ENCODE results near the gene APP. TPM values are rescaled to one million over a fixed set of nuclear protein-coding genes. Genes with fewer than 3 reads are reported as not detected.

Gene APP
- polyA plus RNA-seq, 1 experiment, result 964 TPM

DNA sequence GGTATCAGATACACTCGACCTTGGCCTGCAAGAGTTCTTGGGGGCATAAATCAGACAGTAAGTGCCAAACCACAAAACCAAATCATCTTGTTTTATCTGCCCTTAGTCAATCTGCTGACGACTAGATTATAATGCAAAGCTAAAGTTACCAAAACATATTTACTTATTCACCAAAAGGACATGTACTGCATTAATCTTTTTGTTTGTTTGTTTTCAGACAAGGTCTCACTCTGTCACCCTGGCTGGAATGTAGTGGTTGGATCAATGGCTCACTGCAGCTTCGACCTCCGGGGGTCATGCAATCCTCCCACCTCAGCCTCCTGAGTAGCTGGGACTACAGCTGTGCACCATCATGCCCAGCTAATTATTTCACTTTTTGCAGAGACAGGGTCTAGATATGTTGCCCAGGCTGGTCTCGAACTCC, 114.7 kb downstream of the APP start:
- ChIA-PET CTCF (no interaction called here), POLR2A (interaction anchor here (0.7 kb wide), 1 partner anchor 15 kb away, joined by 4 read pairs; no protein-coding TSS in a partner anchor)
- Histone ChIP-seq H3K4me3 (ENCODE audit: low read depth, low read length) (no peak overlapping the region), H3K36me3 (ENCODE audit: control insufficient read depth, insufficient read depth, low read length) (peaks cover 2% of the 10 kb centered on the region; the same call in 1 of the 2 replicates), H3K27me3 (ENCODE audit: control insufficient read depth, insufficient read depth, low read length) (no peaks in the 10 kb centered on the region)
- no peak for DNase-seq (ENCODE audit: low read depth)
- TF ChIP-seq, protein P1, sequence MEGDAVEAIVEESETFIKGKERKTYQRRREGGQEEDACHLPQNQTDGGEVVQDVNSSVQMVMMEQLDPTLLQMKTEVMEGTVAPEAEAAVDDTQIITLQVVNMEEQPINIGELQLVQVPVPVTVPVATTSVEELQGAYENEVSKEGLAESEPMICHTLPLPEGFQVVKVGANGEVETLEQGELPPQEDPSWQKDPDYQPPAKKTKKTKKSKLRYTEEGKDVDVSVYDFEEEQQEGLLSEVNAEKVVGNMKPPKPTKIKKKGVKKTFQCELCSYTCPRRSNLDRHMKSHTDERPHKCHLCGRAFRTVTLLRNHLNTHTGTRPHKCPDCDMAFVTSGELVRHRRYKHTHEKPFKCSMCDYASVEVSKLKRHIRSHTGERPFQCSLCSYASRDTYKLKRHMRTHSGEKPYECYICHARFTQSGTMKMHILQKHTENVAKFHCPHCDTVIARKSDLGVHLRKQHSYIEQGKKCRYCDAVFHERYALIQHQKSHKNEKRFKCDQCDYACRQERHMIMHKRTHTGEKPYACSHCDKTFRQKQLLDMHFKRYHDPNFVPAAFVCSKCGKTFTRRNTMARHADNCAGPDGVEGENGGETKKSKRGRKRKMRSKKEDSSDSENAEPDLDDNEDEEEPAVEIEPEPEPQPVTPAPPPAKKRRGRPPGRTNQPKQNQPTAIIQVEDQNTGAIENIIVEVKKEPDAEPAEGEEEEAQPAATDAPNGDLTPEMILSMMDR (IDR thresholded peaks at IDR 0.05; ENCODE audit: insufficient read depth, low read depth, low read length), result no peak

DNA sequence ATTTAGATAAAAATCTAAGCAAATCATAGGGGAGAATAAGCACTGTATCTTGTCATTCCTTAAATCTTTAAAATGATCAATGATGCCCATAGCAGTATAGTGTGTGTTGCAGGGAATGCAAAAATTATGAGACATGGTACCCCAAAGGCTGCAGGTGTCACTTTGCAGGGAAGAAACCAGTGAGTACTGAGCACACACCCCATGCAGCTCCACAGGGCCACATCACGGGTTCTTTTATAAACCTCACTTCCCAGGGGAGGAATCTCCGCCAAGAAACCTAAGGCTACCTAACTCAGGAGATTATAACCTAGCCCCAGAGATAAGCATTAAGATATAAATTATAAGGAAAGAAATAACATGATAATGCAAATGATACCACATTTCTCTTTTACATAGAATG, 115.6 kb downstream of the APP start:
- ChIA-PET CTCF (interaction anchor here (0.6 kb wide), 1 partner anchor 963 kb away, joined by 3 read pairs; no protein-coding TSS in a partner anchor), POLR2A (no interaction called here)
- peaks cover 2% of the 10 kb centered on the region for H3K36me3 ChIP-seq (ENCODE audit: control insufficient read depth, insufficient read depth, low read length)
- H3K27me3 ChIP-seq (ENCODE audit: control insufficient read depth, insufficient read depth, low read length), result no peaks in the 10 kb centered on the region
- no peak overlapping the region for H3K4me3 ChIP-seq (ENCODE audit: low read depth, low read length)
- DNase-seq (ENCODE audit: low read depth), result no peak
- TF ChIP-seq, protein P1 (IDR thresholded peaks at IDR 0.05; ENCODE audit: insufficient read depth, low read depth, low read length), result no peak

DNA sequence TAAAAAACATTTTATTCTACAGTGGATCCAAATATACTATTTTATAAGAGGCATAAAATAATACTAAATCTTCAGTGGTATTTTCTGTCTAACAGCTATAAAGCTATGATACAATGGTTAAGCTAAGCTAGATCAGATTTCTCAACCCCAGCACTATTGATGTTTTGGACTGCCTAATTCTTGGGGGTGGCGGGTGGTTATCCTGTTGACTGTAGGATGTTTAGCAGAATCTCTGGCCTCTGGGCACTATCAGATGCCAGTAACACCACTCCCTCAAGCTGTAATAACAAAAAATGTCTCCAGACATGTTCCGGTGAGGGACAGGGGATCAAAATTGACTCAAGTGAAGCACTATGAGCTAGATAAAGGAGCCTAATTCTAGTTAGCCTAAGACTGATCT, 118.5 kb downstream of the APP start:
- H3K4me3 ChIP-seq (ENCODE audit: low read depth, low read length), result no peak overlapping the region
- ChIA-PET CTCF (no interaction called here), POLR2A (no interaction called here)
- peaks cover 2% of the 10 kb centered on the region for H3K36me3 ChIP-seq (ENCODE audit: control insufficient read depth, insufficient read depth, low read length)
- TF ChIP-seq, protein P1 (IDR thresholded peaks at IDR 0.05; ENCODE audit: insufficient read depth, low read depth, low read length), result no peak
- no peaks in the 10 kb centered on the region for H3K27me3 ChIP-seq (ENCODE audit: control insufficient read depth, insufficient read depth, low read length)
- no peak for DNase-seq (ENCODE audit: low read depth)

DNA sequence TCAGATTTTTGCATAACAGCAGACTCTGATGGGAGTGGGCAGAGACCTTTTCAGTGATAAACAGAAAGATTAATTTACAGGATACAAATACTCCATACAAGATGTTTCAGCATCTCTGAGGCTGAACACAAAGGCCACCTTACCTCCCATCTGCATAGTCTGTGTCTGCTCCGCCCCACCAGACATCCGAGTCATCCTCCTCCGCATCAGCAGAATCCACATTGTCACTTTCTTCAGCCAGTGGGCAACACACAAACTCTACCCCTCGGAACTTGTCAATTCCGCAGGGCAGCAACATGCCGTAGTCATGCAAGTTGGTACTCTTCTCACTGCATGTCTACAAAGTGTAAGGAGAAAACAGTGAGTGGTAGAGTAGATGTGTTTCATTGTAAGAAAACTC, 119.7 kb downstream of the APP start:
- POLR2A ChIA-PET, result no interaction called here
- CTCF ChIA-PET, result no interaction called here
- no peak for DNase-seq (ENCODE audit: low read depth)
- TF ChIP-seq, protein P1 (IDR thresholded peaks at IDR 0.05; ENCODE audit: insufficient read depth, low read depth, low read length), result no peak
- H3K27me3 ChIP-seq (ENCODE audit: control insufficient read depth, insufficient read depth, low read length), result no peaks in the 10 kb centered on the region
- H3K4me3 ChIP-seq (ENCODE audit: low read depth, low read length), result no peak overlapping the region
- peaks cover 5% of the 10 kb centered on the region for H3K36me3 ChIP-seq (ENCODE audit: control insufficient read depth, insufficient read depth, low read length)

DNA sequence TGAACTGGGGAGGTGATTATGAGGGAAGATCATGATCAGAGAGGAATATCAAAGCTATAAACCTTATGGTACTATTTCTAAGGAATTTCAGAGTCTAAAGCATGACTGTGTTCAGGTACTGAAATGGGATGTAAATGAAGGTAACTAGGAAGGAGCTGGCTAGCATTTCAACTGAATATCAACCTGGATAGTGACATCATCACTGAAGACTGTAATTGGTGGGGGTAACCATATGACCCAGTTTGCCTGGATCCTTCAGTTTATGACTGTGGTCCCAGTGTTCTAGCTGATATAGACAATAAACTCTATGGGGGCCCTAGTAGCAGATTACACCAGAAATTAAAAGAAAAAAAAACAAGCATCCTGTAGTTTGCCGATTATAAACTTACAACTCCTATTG, 120.8 kb downstream of the APP start:
- Histone ChIP-seq H3K36me3 (ENCODE audit: control insufficient read depth, insufficient read depth, low read length) (peaks cover 5% of the 10 kb centered on the region), H3K27me3 (ENCODE audit: control insufficient read depth, insufficient read depth, low read length) (no peaks in the 10 kb centered on the region), H3K4me3 (ENCODE audit: low read depth, low read length) (no peak overlapping the region)
- ChIA-PET CTCF (no interaction called here), POLR2A (no interaction called here)
- no peak for DNase-seq (ENCODE audit: low read depth)
- TF ChIP-seq, protein P1 (IDR thresholded peaks at IDR 0.05; ENCODE audit: insufficient read depth, low read depth, low read length), result no peak

Data from BJ (cell line).